K562 (cell line): ENCODE data around the gene MYL10. TPM values are rescaled to one million over a fixed set of nuclear protein-coding genes. Genes with fewer than 3 reads are reported as not detected.
A peak's percentile ranks its signal among the peaks of the same experiment; 100 is the strongest.

Experiments used
- ATAC-seq: fragments of 200-7000 bp; cut with Tn5 transposase; 3 replicates; pipeline ENCODE4 v1.9.1; 2020; ENCODE audit warnings: moderate library complexity
- BruUV-seq: library from RNA; stranded (reverse); fragments of 400-500 nt; replicated peaks from 2 replicates; lab custom pipeline; 2021; lab: Mats Ljungman, UMichigan
- CTCF ChIA-PET: fragments of 300-600 bp; formaldehyde crosslinking; extraction: SDS; loops from one replicate; lab custom pipeline; 2021; ENCODE audit warnings: low intra/inter-chr PET ratio; lab: Yijun Ruan, JAX
- POLR2A ChIA-PET: fragments of 300-600, 350-650 bp; sonication (Branson Sonifier 250); formaldehyde crosslinking; extraction: SDS; loops from one replicate; lab custom pipeline; 2021; ENCODE audit warnings: antibody characterized with exemption, inconsistent platforms; lab: Yijun Ruan, JAX
- DNase-seq, 4 experiments: peaks; one replicate each; pipeline versions ENCODE4 v3.0.0 to v3.0.0-alpha.2; 2011 to 2018; ENCODE audit warnings: low spot score in 3 of 4, mixed read lengths in 3 of 4; ENCODE audit errors: extremely low read depth in 1 of 4
- FAIRE-seq: peaks from 2 replicates; lab custom pipeline; 2011; peaks lifted over from hg19 to GRCh38; lab: Jason Lieb, UNC
- H2AFZ ChIP-seq: 2 replicates; pipeline ENCODE4 v1.6.0; 2011; ENCODE audit warnings: low read depth, low read length, control low read depth, inconsistent platforms
- H3K27ac ChIP-seq: fragments of 200-600 bp; 3 replicates; pipeline ENCODE4 v1.8.0; 2011; ENCODE audit warnings: low read depth, mild to moderate bottlenecking, control low read depth, inconsistent platforms, low read length, moderate library complexity, mixed read lengths; ENCODE audit errors: extremely low read depth
- H3K27me3 ChIP-seq, 2 experiments: fragments of 300-600 bp in 1 of 2; 2 replicates in 1 of 2; 3 replicates in 1 of 2; pipeline versions ENCODE4 v1.6.0 to v1.8.0; 2011; ENCODE audit warnings: inconsistent platforms in 2 of 2, low read length in 2 of 2, mild to moderate bottlenecking in 1 of 2, mixed read lengths in 1 of 2, moderate library complexity in 1 of 2; ENCODE audit not compliant: control insufficient read depth in 2 of 2, insufficient read depth in 2 of 2
- H3K36me3 ChIP-seq: fragments of 300-600 bp; 3 replicates; pipeline ENCODE4 v1.8.0; 2011; ENCODE audit warnings: mild to moderate bottlenecking, low read length, inconsistent platforms; ENCODE audit not compliant: control insufficient read depth, insufficient read depth
- H3K4me1 ChIP-seq, 2 experiments: fragments of 200-600 bp in 1 of 2; replicated peaks in 1 of 2; 2 replicates in 1 of 2; 3 replicates in 1 of 2; pipeline versions ENCODE4 v1.5.1 to v1.8.0; 2011; ENCODE audit warnings: inconsistent platforms in 2 of 2, low read length in 2 of 2, mild to moderate bottlenecking in 1 of 2, mixed read lengths in 1 of 2, moderate library complexity in 1 of 2; ENCODE audit not compliant: control insufficient read depth in 2 of 2, insufficient read depth in 2 of 2
- H3K4me2 ChIP-seq: 2 replicates; pipeline ENCODE4 v1.6.1; 2011; ENCODE audit warnings: low read length, control low read depth, inconsistent platforms, mixed read lengths; ENCODE audit not compliant: insufficient read depth
- H3K4me3 ChIP-seq: fragments of 200-600 bp; sonication (generic), shearing (Covaris generic); 2 replicates; pipeline ENCODE4 v1.5.1; 2016; ENCODE audit warnings: control low read depth, inconsistent platforms
- H3K79me2 ChIP-seq: fragments of 200-600 bp; 3 replicates; pipeline ENCODE4 v1.8.0; 2011; ENCODE audit warnings: low read length, inconsistent platforms; ENCODE audit not compliant: control insufficient read depth, insufficient read depth
- H3K9ac ChIP-seq, 2 experiments: 2 replicates each; pipeline versions ENCODE4 v1.6.0 to v1.6.1; 2011; ENCODE audit warnings: low read depth in 2 of 2, low read length in 2 of 2, control low read depth in 1 of 2, inconsistent platforms in 1 of 2, mild to moderate bottlenecking in 1 of 2, mixed read lengths in 1 of 2; ENCODE audit not compliant: insufficient read depth in 1 of 2
- H3K9me1 ChIP-seq: one replicate; pipeline ENCODE4 v1.6.0; 2011; ENCODE audit warnings: inconsistent platforms, mild to moderate bottlenecking, low read length, moderate library complexity; ENCODE audit not compliant: control insufficient read depth, insufficient read depth
- H3K9me3 ChIP-seq: replicated peaks from 2 replicates; pipeline ENCODE4 v1.5.1; 2011; ENCODE audit warnings: low read depth, low read length, inconsistent platforms; ENCODE audit not compliant: control insufficient read depth, insufficient read depth
- H4K20me1 ChIP-seq: replicated peaks from 2 replicates; pipeline ENCODE4 v1.6.1; 2011; ENCODE audit warnings: low read length, inconsistent platforms, mixed read lengths; ENCODE audit not compliant: control insufficient read depth, insufficient read depth
- ATF1 ChIP-seq, 2 experiments: fragments of 450-650 bp in 1 of 2; IDR thresholded peaks; 2 replicates each; pipeline ENCODE4 v1.6.1; 2016; ENCODE audit warnings: missing compliant biosample characterization in 1 of 2, missing genetic modification characterization in 1 of 2
- ATF2 ChIP-seq: sonication (generic); formaldehyde crosslinking; IDR thresholded peaks from 2 replicates; pipeline ENCODE4 v1.8.1; 2022; ENCODE audit warnings: missing genetic modification reagents
- BCOR ChIP-seq: fragments of 450-650 bp; IDR thresholded peaks from 2 replicates; pipeline ENCODE4 v1.6.1; 2016
- CBFA2T2 ChIP-seq: fragments of 450-650 bp; conservative IDR thresholded peaks from 2 replicates; pipeline ENCODE4 v1.6.1; 2017; ENCODE audit warnings: mild to moderate bottlenecking
- ETS2 ChIP-seq: IDR thresholded peaks from 2 replicates; pipeline ENCODE4 v1.6.1; 2016; ENCODE audit warnings: borderline replicate concordance, missing genetic modification characterization, mild to moderate bottlenecking, moderate library complexity, missing compliant biosample characterization; ENCODE audit not compliant: poor library complexity, severe bottlenecking
- KDM1A ChIP-seq, 2 experiments: fragments of 450-650 bp; IDR thresholded peaks; 2 replicates each; pipeline ENCODE4 v1.6.1; 2016; ENCODE audit warnings: mild to moderate bottlenecking in 2 of 2
- NR4A1 ChIP-seq, 2 experiments: fragments of 250-450 bp in 1 of 2; fragments of 450-650 bp in 1 of 2; sonication (Bioruptor Pico) in 1 of 2; IDR thresholded peaks; 2 replicates each; pipeline versions ENCODE4 v1.4.0 to v1.6.1; 2016 to 2020; ENCODE audit warnings: mild to moderate bottlenecking in 2 of 2, missing compliant biosample characterization in 1 of 2, missing genetic modification characterization in 1 of 2, moderate library complexity in 1 of 2
- NUFIP1 ChIP-seq: fragments of 450-650 bp; IDR thresholded peaks from 2 replicates; pipeline ENCODE4 v1.6.1; 2018; ENCODE audit not compliant: partially characterized antibody
- POLR3A ChIP-seq: IDR thresholded peaks from 2 replicates; pipeline ENCODE4 v1.6.1; 2011; ENCODE audit warnings: borderline replicate concordance, mild to moderate bottlenecking, moderate library complexity; ENCODE audit not compliant: insufficient read length, insufficient read depth; ENCODE audit errors: extremely low read depth
- RB1 ChIP-seq: fragments of 450-650 bp; IDR thresholded peaks from 2 replicates; pipeline ENCODE4 v1.6.1; 2017; ENCODE audit warnings: low read depth, mild to moderate bottlenecking
- RBM25 ChIP-seq: fragments of 200-400 bp; formaldehyde crosslinking; IDR thresholded peaks from 2 replicates; pipeline ENCODE4 v1.6.1; 2018; ENCODE audit warnings: low read length, low read depth, moderate library complexity; ENCODE audit not compliant: severe bottlenecking
- ZBTB43 ChIP-seq: sonication (generic); formaldehyde crosslinking; IDR thresholded peaks from 2 replicates; pipeline ENCODE4 v1.8.0; 2023; ENCODE audit warnings: mild to moderate bottlenecking, missing genetic modification reagents
- ZNF146 ChIP-seq: IDR thresholded peaks from one replicate; pipeline ENCODE4 v1.6.1; 2018; ENCODE audit warnings: missing compliant biosample characterization; ENCODE audit not compliant: unreplicated experiment
- ZNF324 ChIP-seq: fragments of 250-450 bp; sonication (Bioruptor Pico); IDR thresholded peaks from 2 replicates; pipeline ENCODE4 v1.4.0; 2020; ENCODE audit warnings: mild to moderate bottlenecking
- WGBS: fragments of 100-300 bp; shearing (Covaris generic); methylation state at CpG from one replicate; pipeline ENCODE4 v1.1.6; 2016; ENCODE audit warnings: low coverage, mixed read lengths; ENCODE audit not compliant: insufficient coverage; ENCODE audit errors: missing lambda C conversion rate; 5-methylcytosine and 5-hydroxymethylcytosine counted together
- in situ Hi-C: fragments of 300-500 bp; cut with MboI; formaldehyde crosslinking; loops from 4 replicates; pipeline ENCODE4 v1.15.0; 2018; ENCODE audit warnings: inconsistent platforms, mixed read lengths
- intact Hi-C: fragments of 100-400 bp; cut with micrococcal nuclease; formaldehyde crosslinking; loops from 2 replicates; pipeline ENCODE4 v1.14.2; 2022
- polyA plus RNA-seq, 8 experiments: library from polyadenylated mRNA; depleted of rRNA in 4 of 8; stranded (reverse) in 5 of 8; unstranded in 3 of 8; fragments of >200 nt; fragmentation: Nextera tagmentation in 2 of 8; fragmentation: Illumina TruSeq in 1 of 8; extraction: Ambion mirVana in 2 of 8; extraction: Trizol in 1 of 8; gene quantifications; 2 replicates each; pipeline versions ENCODE4 v1.2.1 to v1.2.3, GENCODE V29; 2011 to 2014; ENCODE audit warnings: inconsistent platforms in 1 of 8, missing spikeins in 1 of 8
- total RNA-seq, 7 experiments: library from RNA; depleted of rRNA in 6 of 7; stranded (reverse); fragments of >200 nt in 6 of 7; fragmentation: Illumina TruSeq in 2 of 7; extraction: Trizol in 2 of 7; gene quantifications; 2 replicates each; pipeline versions ENCODE4 v1.2.1 to v1.2.3, GENCODE V29; 2011 to 2021; ENCODE audit warnings: low replicate concordance in 1 of 7

Gene MYL10
- total and polyA plus RNA-seq, 9 of the 15 experiments (the other 6 are each of a cell fraction or from before 2014, with no cell fraction given) = not detected

- TF ChIP-seq RB1 (peak; percentile 51; the same call in 1 of the 2 replicates), ZNF146 (CRISPR knock-in tag) (no peak), CBFA2T2 (no peak)
- TF ChIP-seq, all 486 proteins: peak for 31
Observed at GRCh38 chr7:101602484-101603241, 26.4 kb downstream of the MYL10 start (continued).

- Histone ChIP-seq H3K9me3 (no peaks in the 10 kb centered on the region), H3K4me3 (no peak overlapping the region), H4K20me1 (0 out of 2 replicates have a peak, but pooled peaks cover 4% of the 10 kb centered on the region), H3K79me2 (no peaks in the 10 kb centered on the region), H3K9ac (peak overlapping the region in 1 of 2 experiments; percentile 57; a peak in 1 of 4 replicates), H3K27me3 (peaks cover 0 to 60% of the 10 kb centered on the region in 2 experiments; a peak in 3 of 5 replicates), H3K9me1 (no peaks in the 10 kb centered on the region), H2AFZ (no peak overlapping the region), H3K27ac (no peak overlapping the region), H3K36me3 (no peaks in the 10 kb centered on the region), H3K4me1 (peaks cover 0 to 21% of the 10 kb centered on the region in 2 experiments; a peak in 2 of 5 replicates), H3K4me2 (no peak overlapping the region)
- ATAC-seq (peak; percentile 7; the same call in 1 of the 3 replicates), DNase-seq (no peak), FAIRE-seq (no peak)
- ChIA-PET CTCF (interaction anchor here (0.6 to 1.5 kb wide), 6 partner anchors 212 to 724 kb away, joined by 3 to 9 read pairs (median 4); no protein-coding TSS in a partner anchor), POLR2A (interaction anchor here (0.6 to 2.1 kb wide), 2 partner anchors 11 to 207 kb away, joined by 3 to 4 read pairs; no protein-coding TSS in a partner anchor)
- TF ChIP-seq BCOR = peak; percentile 21; the same call in 1 of the 2 replicates
- TF ChIP-seq NUFIP1 = no peak
- TF ChIP-seq ATF1 (CRISPR knock-in tag; IDR thresholded peaks at IDR 0.05) = no peak
- TF ChIP-seq ATF1 (tag; IDR thresholded peaks at IDR 0.05) = peak; percentile 26; the same call in 1 of the 2 replicates
- 0 out of 4 replicates have a peak, but pooled peaks of 1 of the 2 experiments have one; percentile 38 for TF ChIP-seq KDM1A (IDR thresholded peaks at IDR 0.05)
- no peak for TF ChIP-seq NR4A1 (CRISPR knock-in tag; IDR thresholded peaks at IDR 0.05)
- TF ChIP-seq NR4A1 (tag; IDR thresholded peaks at IDR 0.05) = no peak
- no peak for TF ChIP-seq ZNF324
- TF ChIP-seq ATF2 = no peak
- no peak for TF ChIP-seq ZBTB43 (CRISPR knock-in tag)
- no peak for TF ChIP-seq POLR3A
- TF ChIP-seq ETS2 (tag) = no peak
- TF ChIP-seq RBM25 = peak; percentile 9
- WGBS = 19% methylated on average over 12 of the region's 12 CpGs
- in situ Hi-C loops (no loop called here), intact Hi-C loops (loop anchor here (2.0 to 5.0 kb wide), 4 partner anchors 75 to 671 kb away; no protein-coding TSS in a partner anchor)
- BruUV-seq = no TSS peak
Observed at GRCh38 chr7:101602082-101602481, 27.0 kb downstream of the MYL10 start.
